LNCAP (cell line): ENCODE measurements around the gene SDK2.

Source experiments
- CTCF ChIP-seq: fragments of 450-650 bp; IDR thresholded peaks from 2 replicates; pipeline ENCODE4 v1.5.1; 2017; ENCODE audit warnings: mild to moderate bottlenecking

The SDK2 gene

GRCh38 chr17:73538445-73538844 lies 105.8 kb downstream of the SDK2 start:
- TF ChIP-seq CTCF, result no peak

GRCh38 chr17:73536700-73537605 lies 107.3 kb downstream of the SDK2 start:
- TF ChIP-seq CTCF, result no peak

GRCh38 chr17:73535746-73536145 lies 108.5 kb downstream of the SDK2 start:
- no peak for TF ChIP-seq CTCF

- no peak for TF ChIP-seq CTCF
Observed at GRCh38 chr17:73534209-73534909, 109.9 kb downstream of the SDK2 start.

GRCh38 chr17:73533781-73534180 lies 110.5 kb downstream of the SDK2 start:
- no peak for TF ChIP-seq CTCF

GRCh38 chr17:73533127-73533526 lies 111.1 kb downstream of the SDK2 start:
- no peak for TF ChIP-seq CTCF

GRCh38 chr17:73532421-73532901 lies 111.8 kb downstream of the SDK2 start:
- TF ChIP-seq CTCF, result no peak
